Astrocyte (in vitro differentiated cells and primary cell): ENCODE results near the gene CELSR3. TPM values are rescaled to one million over a fixed set of nuclear protein-coding genes. Genes with fewer than 3 reads are reported as not detected.

Experiments used
- DNase-seq: peaks from one replicate; pipeline ENCODE4 v3.0.0-alpha.2; 2010; ENCODE audit warnings: low read depth
- FAIRE-seq: peaks from 2 replicates; lab custom pipeline; 2011; peaks lifted over from hg19 to GRCh38; lab: Jason Lieb, UNC
- H2AFZ ChIP-seq: 2 replicates; pipeline ENCODE4 v1.6.0; 2012; ENCODE audit warnings: low read depth, low read length, inconsistent platforms
- H3K27ac ChIP-seq: 2 replicates; pipeline ENCODE4 v1.5.1; 2011; ENCODE audit warnings: low read depth, low read length, inconsistent platforms
- H3K27me3 ChIP-seq: 2 replicates; pipeline ENCODE4 v1.6.0; 2011; ENCODE audit warnings: low read length, inconsistent platforms; ENCODE audit not compliant: insufficient read depth
- H3K36me3 ChIP-seq: 2 replicates; pipeline ENCODE4 v1.5.1; 2011; ENCODE audit warnings: low read length, inconsistent platforms; ENCODE audit not compliant: insufficient read depth
- H3K4me1 ChIP-seq: 2 replicates; pipeline ENCODE4 v1.5.1; 2011; ENCODE audit warnings: low read length, inconsistent platforms; ENCODE audit not compliant: insufficient read depth
- H3K4me2 ChIP-seq: 2 replicates; pipeline ENCODE4 v1.6.0; 2012; ENCODE audit warnings: low read length, inconsistent platforms
- H3K4me3 ChIP-seq: 2 replicates; pipeline ENCODE4 v1.5.1; 2011; ENCODE audit warnings: low read depth, mild to moderate bottlenecking, low read length, inconsistent platforms; ENCODE audit not compliant: insufficient read depth
- H3K79me2 ChIP-seq: 2 replicates; pipeline ENCODE4 v1.6.0; 2012; ENCODE audit warnings: mild to moderate bottlenecking, low read length, inconsistent platforms; ENCODE audit not compliant: insufficient read depth
- H3K9ac ChIP-seq: 2 replicates; pipeline ENCODE4 v1.6.0; 2012; ENCODE audit warnings: mild to moderate bottlenecking, low read length, inconsistent platforms
- H3K9me3 ChIP-seq: 2 replicates; pipeline ENCODE4 v1.5.1; 2012; ENCODE audit warnings: low read depth, mild to moderate bottlenecking, low read length, inconsistent platforms; ENCODE audit not compliant: insufficient read depth
- H4K20me1 ChIP-seq: 2 replicates; pipeline ENCODE4 v1.6.0; 2012; ENCODE audit warnings: low read length, inconsistent platforms; ENCODE audit not compliant: insufficient read depth
- H3K27ac Mint-ChIP-seq: one replicate; pipeline ENCODE4 v1.8.0; 2021; ENCODE audit warnings: mild to moderate bottlenecking, mixed read lengths; ENCODE audit not compliant: unreplicated experiment
- H3K27me3 Mint-ChIP-seq: one replicate; pipeline ENCODE4 v1.8.0; 2021; ENCODE audit warnings: low read depth, mixed read lengths; ENCODE audit not compliant: unreplicated experiment
- H3K36me3 Mint-ChIP-seq: one replicate; pipeline ENCODE4 v1.8.0; 2021; ENCODE audit warnings: low read depth, mixed read lengths; ENCODE audit not compliant: unreplicated experiment
- H3K4me1 Mint-ChIP-seq: one replicate; pipeline ENCODE4 v1.8.0; 2021; ENCODE audit warnings: low read depth, mixed read lengths; ENCODE audit not compliant: unreplicated experiment
- H3K4me3 Mint-ChIP-seq: one replicate; pipeline ENCODE4 v1.8.0; 2021; ENCODE audit warnings: mild to moderate bottlenecking, moderate library complexity, mixed read lengths; ENCODE audit not compliant: unreplicated experiment
- H3K9me3 Mint-ChIP-seq: one replicate; pipeline ENCODE4 v1.8.0; 2021; ENCODE audit warnings: mild to moderate bottlenecking, mixed read lengths; ENCODE audit not compliant: unreplicated experiment
- CTCF ChIP-seq: IDR thresholded peaks from 2 replicates; pipeline ENCODE4 v1.5.1; 2011; ENCODE audit warnings: low read depth, mild to moderate bottlenecking, inconsistent platforms, low read length, moderate library complexity; ENCODE audit not compliant: insufficient read depth
- EZH2 ChIP-seq: IDR thresholded peaks from 2 replicates; pipeline ENCODE4 v1.6.1; 2012; ENCODE audit warnings: mild to moderate bottlenecking, low read length, inconsistent platforms; ENCODE audit not compliant: insufficient read depth
- total RNA-seq: library from RNA; stranded (reverse); gene quantifications from 2 replicates; pipeline ENCODE4 v1.2.1, GENCODE V29; 2021

Gene CELSR3
- total RNA-seq, 1 donor from 2014 or later = 8.6 TPM

- H3K4me2 ChIP-seq = no peak overlapping the region
- TF ChIP-seq CTCF (no peak), EZH2 (no peak)
- H4K20me1 ChIP-seq = peaks cover 23% of the 10 kb centered on the region
- Mint-ChIP-seq H3K36me3 (peaks cover 39% of the 10 kb centered on the region), H3K9me3 (no peaks in the 10 kb centered on the region), H3K27ac (no peak overlapping the region), H3K4me1 (peaks cover 17% of the 10 kb centered on the region), H3K4me3 (no peak overlapping the region), H3K27me3 (no peaks in the 10 kb centered on the region)
- no peaks in the 10 kb centered on the region for H3K27me3 ChIP-seq
- H3K36me3 ChIP-seq = peaks cover 13% of the 10 kb centered on the region
- no peak overlapping the region for H3K4me3 ChIP-seq
- no peak overlapping the region for H3K27ac ChIP-seq
- H2AFZ ChIP-seq = no peak overlapping the region
- peaks cover 8% of the 10 kb centered on the region for H3K79me2 ChIP-seq
- FAIRE-seq (no peak), DNase-seq (no peak)
- H3K9ac ChIP-seq = no peak overlapping the region
- H3K9me3 ChIP-seq = no peaks in the 10 kb centered on the region
- peaks cover 29% of the 10 kb centered on the region for H3K4me1 ChIP-seq
Observed at GRCh38 chr3:48681974-48682610, 19.4 kb upstream of the CELSR3 start.

- DNase-seq (no peak), FAIRE-seq (no peak)
- Mint-ChIP-seq H3K4me3 (no peak overlapping the region), H3K4me1 (peaks cover 15% of the 10 kb centered on the region), H3K36me3 (peaks cover 37% of the 10 kb centered on the region), H3K27me3 (no peaks in the 10 kb centered on the region), H3K9me3 (no peaks in the 10 kb centered on the region), H3K27ac (no peak overlapping the region)
- no peak overlapping the region for H3K4me3 ChIP-seq
- peaks cover 11% of the 10 kb centered on the region for H3K36me3 ChIP-seq
- no peaks in the 10 kb centered on the region for H3K9me3 ChIP-seq
- no peaks in the 10 kb centered on the region for H3K27me3 ChIP-seq
- no peak for TF ChIP-seq CTCF
- TF ChIP-seq EZH2 = no peak
- H4K20me1 ChIP-seq = peaks cover 18% of the 10 kb centered on the region
- peaks cover 28% of the 10 kb centered on the region for H3K4me1 ChIP-seq
- H2AFZ ChIP-seq = no peak overlapping the region
- peaks cover 8% of the 10 kb centered on the region for H3K79me2 ChIP-seq
- H3K4me2 ChIP-seq = no peak overlapping the region
- no peak overlapping the region for H3K9ac ChIP-seq
- H3K27ac ChIP-seq = no peak overlapping the region
Observed at GRCh38 chr3:48681541-48681880, 18.8 kb upstream of the CELSR3 start.

- Histone ChIP-seq H3K4me1 (peaks cover 23% of the 10 kb centered on the region), H3K4me3 (no peak overlapping the region), H3K36me3 (peaks cover 11% of the 10 kb centered on the region), H3K27ac (no peak overlapping the region), H3K4me2 (no peak overlapping the region), H2AFZ (no peak overlapping the region), H3K79me2 (peaks cover 8% of the 10 kb centered on the region), H3K9me3 (no peaks in the 10 kb centered on the region), H4K20me1 (peaks cover 15% of the 10 kb centered on the region), H3K9ac (no peak overlapping the region), H3K27me3 (no peaks in the 10 kb centered on the region)
- Mint-ChIP-seq H3K9me3 (no peaks in the 10 kb centered on the region), H3K27ac (no peak overlapping the region), H3K4me1 (peaks cover 13% of the 10 kb centered on the region), H3K4me3 (peak overlapping the region; percentile 54), H3K27me3 (no peaks in the 10 kb centered on the region), H3K36me3 (peaks cover 37% of the 10 kb centered on the region)
- no peak for TF ChIP-seq EZH2
- no peak for TF ChIP-seq CTCF
- FAIRE-seq = no peak
- no peak for DNase-seq
Observed at GRCh38 chr3:48680811-48681540, 18.3 kb upstream of the CELSR3 start.
